ENCODE data around the gene FAM171A2. TPM values are rescaled to one million over a fixed set of nuclear protein-coding genes. Genes with fewer than 3 reads are reported as not detected.

FAM171A2 gene
- total RNA-seq, 1 experiment from 2014 or later, result 27.5 TPM

DNA sequence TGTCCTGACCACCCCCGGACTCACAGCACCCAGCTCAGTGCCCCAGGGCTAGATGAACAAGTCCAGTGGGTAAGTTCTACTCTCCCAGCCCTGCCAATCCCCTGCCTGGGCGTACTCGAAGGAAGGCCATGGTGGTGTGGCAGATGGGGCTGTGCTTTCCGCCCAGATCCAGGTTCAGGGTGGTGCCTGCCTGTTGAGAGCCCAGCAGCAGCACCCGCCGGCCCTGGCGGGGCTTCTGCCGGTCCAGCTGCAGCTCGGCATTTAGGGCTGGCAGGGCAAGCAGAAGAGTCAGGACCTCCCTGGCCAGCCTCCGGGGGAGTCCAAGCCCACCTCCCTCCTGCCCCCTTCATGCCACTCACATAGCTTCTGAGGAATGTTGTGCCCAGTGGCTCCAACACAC lies 16.2 kb upstream of the FAM171A2 start:
- no peak overlapping the region for H2AK5ac ChIP-seq (ENCODE audit: insufficient read length, low read length)
- no peak overlapping the region for H2BK12ac ChIP-seq (ENCODE audit: insufficient read length, low read depth, low read length)
- H3K56ac ChIP-seq (ENCODE audit: insufficient read length, low read depth, low read length), result no peak overlapping the region
- H2AFZ ChIP-seq (ENCODE audit: low read length), result no peak overlapping the region
- peaks cover 7% of the 10 kb centered on the region for H3K23me2 ChIP-seq (ENCODE audit: insufficient read length, low read depth, low read length, poor library complexity, severe bottlenecking)
- no peaks in the 10 kb centered on the region for H3K79me1 ChIP-seq (ENCODE audit: insufficient read depth, low read depth, low read length, poor library complexity, severe bottlenecking)
- H2BK120ac ChIP-seq (ENCODE audit: low read depth, low read length, poor library complexity, severe bottlenecking), result no peak overlapping the region
- H3K9ac ChIP-seq (ENCODE audit: extremely low read depth, insufficient read length, low read length), result no peak overlapping the region
- H3K4me1 ChIP-seq (ENCODE audit: insufficient read depth, low read length), result peaks cover 3% of the 10 kb centered on the region
- H4K8ac ChIP-seq (replicated peaks; ENCODE audit: insufficient read length, low read depth, low read length), result no peak overlapping the region
- no peak overlapping the region for H2BK20ac ChIP-seq (ENCODE audit: low read depth, low read length, poor library complexity, severe bottlenecking)
- no peak for DNase-seq
- Mint-ChIP-seq H3K4me3 (no peak overlapping the region), H3K9me3 (no peaks in the 10 kb centered on the region; a peak in 1 of 5 replicates), H3K36me3 (ENCODE audit: insufficient read depth in 1 of 3, low read depth in 3 of 3) (peaks cover 0 to 4% (median 0%) of the 10 kb centered on the region in 3 experiments; a peak in 1 of 7 replicates), H3K27me3 (ENCODE audit: low read depth) (peaks cover 35% of the 10 kb centered on the region), H3K4me1 (peaks cover 10 to 28% of the 10 kb centered on the region in 2 experiments), H3K27ac (no peak overlapping the region)
- no peak for TF ChIP-seq CTCF (conservative IDR thresholded peaks at IDR 0.05)
- H4K20me1 ChIP-seq (ENCODE audit: control insufficient read depth, insufficient read depth, insufficient read length), result no peaks in the 10 kb centered on the region
- H4K91ac ChIP-seq (ENCODE audit: insufficient read length, low read depth, low read length), result no peak overlapping the region
- H3K14ac ChIP-seq (ENCODE audit: insufficient read depth, low read length), result no peak overlapping the region; the same call in 1 of the 2 replicates
- WGBS (ENCODE audit: extremely low coverage, insufficient read length, low lambda C conversion rate), result no CpG with 5 or more reads among the region's 10 CpGs
- H3K27ac ChIP-seq (ENCODE audit: insufficient read length, low read depth, low read length), result no peak overlapping the region
- H2BK5ac ChIP-seq (ENCODE audit: insufficient read length, low read length), result no peak overlapping the region
- H3K9me3 ChIP-seq (ENCODE audit: control insufficient read depth, low read depth, low read length), result no peaks in the 10 kb centered on the region
- no peak overlapping the region for H2BK15ac ChIP-seq (ENCODE audit: low read depth, low read length)
- H3K27me3 ChIP-seq (ENCODE audit: insufficient read depth, low read length), result peaks cover 14% of the 10 kb centered on the region; the same call in 1 of the 2 replicates
- no peak overlapping the region for H3T11ph ChIP-seq (ENCODE audit: low read length)
- no peak overlapping the region for H3K18ac ChIP-seq (ENCODE audit: insufficient read length, low read depth, low read length)
- no peak overlapping the region for H3K4me2 ChIP-seq (ENCODE audit: insufficient read depth, insufficient read length, low read length)
- no peaks in the 10 kb centered on the region for H3K79me2 ChIP-seq (ENCODE audit: insufficient read depth, low read length)
- H4K5ac ChIP-seq (ENCODE audit: insufficient read length, low read depth, low read length), result no peak overlapping the region
- no peak overlapping the region for H3K4ac ChIP-seq (ENCODE audit: low read depth, low read length)
- no peak overlapping the region for H3K23ac ChIP-seq (ENCODE audit: insufficient read length, low read depth, low read length)

All from H9 (cell line).